ENCODE measurements around the gene LGSN.

GRCh38 chr6:63280639-63281180 is 39.1 kb downstream of the LGSN start:
- TF ChIP-seq CTCF (IDR thresholded peaks at IDR 0.05) (no peak), POLR2A (IDR thresholded peaks at IDR 0.05) (no peak)

Measured in right lobe of liver (tissue), 4 donors.